ENCODE data around the gene HOXD9.

HOXD9 gene

DNA sequence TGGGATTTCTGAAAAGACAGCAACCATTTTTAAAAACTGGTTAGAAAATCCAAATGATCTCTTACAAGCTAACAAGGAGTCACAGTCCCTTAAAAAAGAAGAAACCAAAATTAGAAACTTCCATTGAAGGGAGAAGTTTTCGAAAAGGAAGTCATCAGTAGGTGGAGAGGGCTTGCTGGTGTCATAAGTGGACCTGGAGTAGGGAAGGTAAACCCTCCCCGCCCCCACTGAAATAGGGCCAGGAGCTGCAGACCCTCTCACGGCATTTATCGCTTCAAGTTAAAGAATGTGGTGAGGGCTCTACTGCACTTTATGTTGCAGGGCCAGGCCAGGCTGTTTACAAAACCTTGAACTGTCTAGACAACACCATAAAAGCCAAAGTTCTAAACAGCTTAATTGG lies 12.6 kb upstream of the HOXD9 start:
- FAIRE-seq (no peak), DNase-seq (ENCODE audit: insufficient read length, low spot score) (no peak)

GRCh38 chr2:176110415-176111308 lies 11.9 kb upstream of the HOXD9 start:
- DNase-seq (ENCODE audit: insufficient read length, low spot score): no peak
- no peak for FAIRE-seq

GRCh38 chr2:176111309-176111663 lies 11.2 kb upstream of the HOXD9 start:
- DNase-seq (ENCODE audit: insufficient read length, low spot score): peak; percentile 57
- FAIRE-seq: peak; percentile 13

DNA sequence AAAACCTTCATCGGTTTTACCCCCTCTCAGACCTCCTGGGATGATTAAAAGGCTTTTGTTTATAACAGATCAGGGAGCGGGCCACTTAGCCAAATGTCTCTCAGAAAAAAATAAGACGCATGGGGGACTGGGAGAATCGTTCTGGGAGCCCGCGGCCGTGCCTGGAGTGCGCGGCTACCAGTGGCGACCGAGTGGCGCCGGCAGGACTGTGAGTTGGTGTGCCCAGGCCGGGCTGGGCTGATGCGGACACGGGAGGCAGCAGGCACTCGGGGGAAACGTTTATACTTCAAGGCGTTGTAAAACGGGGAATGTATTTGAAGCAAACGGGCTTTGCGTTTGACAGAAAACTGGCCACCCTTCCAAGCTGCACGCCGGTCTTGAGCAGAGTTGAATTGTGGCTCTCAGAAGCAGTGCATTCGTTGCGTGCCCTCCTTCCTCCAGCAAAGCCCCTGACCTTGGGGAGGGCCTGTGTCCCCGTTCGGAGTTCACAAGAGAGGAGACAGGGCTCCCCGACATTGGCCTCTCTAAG lies 10.6 kb upstream of the HOXD9 start:
- DNase-seq (ENCODE audit: insufficient read length, low spot score) (no peak), FAIRE-seq (no peak)

GRCh38 chr2:176112375-176113302 lies 9.9 kb upstream of the HOXD9 start:
- DNase-seq (ENCODE audit: insufficient read length, low spot score): no peak
- no peak for FAIRE-seq

- DNase-seq (ENCODE audit: insufficient read length, low spot score): no peak
- FAIRE-seq: no peak
These were observed 8.2 kb upstream of the HOXD9 start for GRCh38 chr2:176114120-176114929.

DNA sequence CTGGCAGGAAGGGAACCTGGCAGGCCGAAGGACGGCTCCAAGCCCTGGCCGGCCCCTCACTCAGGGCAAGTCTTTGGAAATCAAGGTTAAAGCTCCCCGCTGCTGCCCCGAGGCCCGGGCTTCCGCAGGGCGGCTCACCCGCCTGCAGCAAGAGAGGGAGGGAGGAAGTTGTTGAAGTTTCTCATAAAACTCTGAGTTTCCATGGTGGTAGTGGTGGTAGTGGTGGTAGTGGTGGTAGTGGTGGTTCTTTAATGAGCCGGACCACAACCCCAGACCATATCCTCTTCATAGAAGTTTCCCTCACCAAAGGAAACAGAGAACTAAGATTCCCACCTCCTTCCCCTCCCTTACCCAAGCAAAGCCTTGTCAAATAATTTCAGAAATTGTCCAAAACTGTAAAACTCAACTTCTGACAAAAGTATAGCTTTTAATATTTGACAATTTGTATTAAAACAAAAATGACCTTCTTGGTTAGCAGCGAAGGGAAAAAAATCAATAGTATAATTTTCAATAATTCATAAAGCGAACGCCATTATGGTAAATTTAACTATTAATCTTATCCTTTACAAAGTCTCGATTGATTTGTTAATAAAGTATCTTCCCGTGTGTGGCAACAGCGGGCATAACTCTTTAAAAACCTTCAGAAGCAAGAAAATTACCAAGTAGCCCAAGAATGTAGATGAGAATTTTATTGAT lies 7.4 kb upstream of the HOXD9 start:
- no peak for FAIRE-seq
- DNase-seq (ENCODE audit: insufficient read length, low spot score): no peak

DNA sequence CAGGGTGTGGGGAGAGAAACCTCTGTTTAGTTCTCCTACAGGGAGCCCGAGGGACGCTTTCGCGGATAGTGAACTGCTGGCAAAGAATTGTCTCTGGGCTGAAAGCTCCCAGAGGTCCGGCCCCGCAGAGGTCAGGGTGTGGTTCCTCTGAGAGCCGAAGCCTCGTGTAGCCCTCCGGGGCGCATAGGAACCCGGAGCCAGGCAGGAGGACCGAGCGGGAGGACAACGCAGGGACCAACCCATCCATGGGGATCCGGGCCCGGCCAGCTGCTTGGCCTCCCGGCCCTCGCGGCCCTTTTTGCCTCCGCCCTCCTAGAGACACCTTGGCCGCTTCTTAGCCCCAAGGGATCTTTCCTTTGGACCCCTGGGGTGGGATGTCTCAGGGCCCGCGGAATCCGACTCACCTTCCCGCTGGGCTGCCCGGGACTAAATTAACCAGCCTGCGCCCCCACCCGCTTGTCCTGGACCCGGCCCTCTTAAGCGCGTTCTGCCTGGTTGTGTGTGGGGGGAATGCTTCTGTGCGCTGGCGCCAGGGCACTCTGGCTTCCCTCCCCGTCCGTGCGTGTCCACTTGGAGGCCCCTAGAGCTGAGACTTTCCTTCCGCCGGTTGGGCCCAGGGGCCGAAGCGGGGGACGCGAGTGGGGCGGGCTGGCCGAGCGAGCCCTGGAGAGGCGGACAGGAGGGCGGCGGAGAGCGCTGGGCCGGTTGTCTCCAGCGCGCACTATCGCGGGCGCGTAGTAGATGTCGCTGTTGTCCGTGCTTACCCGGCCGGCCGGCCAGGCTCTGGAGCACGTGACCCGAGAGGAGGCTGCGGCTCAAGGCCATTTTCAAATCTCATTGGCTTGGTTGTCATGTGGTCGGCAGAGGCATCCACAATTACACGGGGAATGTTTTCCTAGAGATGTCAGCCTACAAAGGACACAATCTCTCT lies 6.4 kb upstream of the HOXD9 start, which contains the start of gene HOXD10:
TSS of gene HOXD10 (plus strand) at position 896 of the 931 bp plus-strand sequence. CDS start 56 bp downstream, outside the sequence.
- no peak for DNase-seq (ENCODE audit: insufficient read length, low spot score)
- no peak for FAIRE-seq

DNA sequence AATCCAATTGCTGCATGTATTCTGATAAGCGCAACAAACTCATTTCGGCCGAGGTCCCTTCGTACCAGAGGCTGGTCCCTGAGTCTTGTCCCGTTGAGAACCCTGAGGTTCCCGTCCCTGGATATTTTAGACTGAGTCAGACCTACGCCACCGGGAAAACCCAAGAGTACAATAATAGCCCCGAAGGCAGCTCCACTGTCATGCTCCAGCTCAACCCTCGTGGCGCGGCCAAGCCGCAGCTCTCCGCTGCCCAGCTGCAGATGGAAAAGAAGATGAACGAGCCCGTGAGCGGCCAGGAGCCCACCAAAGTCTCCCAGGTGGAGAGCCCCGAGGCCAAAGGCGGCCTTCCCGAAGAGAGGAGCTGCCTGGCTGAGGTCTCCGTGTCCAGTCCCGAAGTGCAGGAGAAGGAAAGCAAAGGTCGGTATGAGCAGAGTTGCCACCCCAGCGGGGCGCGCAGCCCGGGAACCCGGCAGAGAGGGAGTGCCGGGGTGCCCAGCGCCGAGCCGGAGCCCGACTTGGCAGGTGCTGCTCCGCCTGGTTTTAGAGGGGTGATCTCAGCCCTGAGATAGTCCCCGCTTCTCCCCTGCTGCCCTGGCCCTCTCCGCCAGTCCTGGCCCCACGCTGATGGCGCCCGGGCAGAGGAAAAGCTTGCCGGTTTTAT lies 5.2 kb upstream of the HOXD9 start:
- no peak for DNase-seq (ENCODE audit: insufficient read length, low spot score)
- FAIRE-seq: no peak

- DNase-seq (ENCODE audit: insufficient read length, low spot score): no peak
- FAIRE-seq: no peak
These were observed 4.6 kb upstream of the HOXD9 start for GRCh38 chr2:176117823-176118371.

GRCh38 chr2:176118601-176119339 lies 3.7 kb upstream of the HOXD9 start:
- FAIRE-seq (peak; percentile 63), DNase-seq (ENCODE audit: insufficient read length, low spot score) (no peak)

DNA sequence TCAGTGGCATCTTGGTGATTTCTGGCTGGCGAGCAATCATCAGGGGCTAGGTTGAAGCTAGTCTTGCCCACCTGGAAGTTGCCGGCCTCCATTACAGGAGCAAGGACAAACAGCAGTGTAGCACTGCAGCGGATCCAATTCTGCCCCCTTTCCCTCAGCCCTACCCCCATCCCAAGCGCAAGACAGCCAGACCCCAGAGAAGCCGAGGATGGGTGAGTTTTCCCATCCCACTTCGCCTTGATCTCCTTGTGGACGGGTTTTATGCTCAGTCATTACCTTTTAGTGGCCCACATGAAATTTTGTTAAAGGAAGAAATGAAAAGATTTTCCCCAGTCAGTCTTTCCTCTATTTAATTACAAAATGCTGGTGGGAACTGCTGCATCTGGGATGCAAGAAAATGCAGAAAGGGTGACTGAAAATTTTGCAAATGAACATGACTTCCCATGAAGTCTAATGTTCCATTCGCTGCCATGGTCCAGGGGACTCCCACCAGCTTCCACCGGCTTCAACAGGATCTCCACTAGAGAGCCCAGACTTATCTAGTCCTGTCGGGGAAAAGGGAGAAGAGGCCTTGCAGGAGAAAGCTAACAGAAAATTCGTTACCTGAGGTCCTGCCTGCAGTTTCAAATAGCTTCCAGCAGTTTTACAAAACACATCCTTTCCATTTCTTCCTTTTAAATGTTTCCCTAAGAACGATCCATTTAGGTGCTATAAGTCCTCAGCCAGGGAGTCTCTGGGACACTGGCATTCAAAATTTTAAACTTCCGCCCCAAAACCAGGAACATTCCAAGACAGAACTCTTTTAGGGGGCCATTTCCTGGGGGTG lies 1.9 kb upstream of the HOXD9 start:
- no peak for DNase-seq (ENCODE audit: insufficient read length, low spot score)
- no peak for FAIRE-seq

- no peak for DNase-seq (ENCODE audit: insufficient read length, low spot score)
- no peak for FAIRE-seq
These were observed 1.1 kb upstream of the HOXD9 start for GRCh38 chr2:176121190-176122051.

- DNase-seq (ENCODE audit: insufficient read length, low spot score) (no peak), FAIRE-seq (no peak)
These were observed 352 bp upstream of the HOXD9 start for GRCh38 chr2:176122052-176122682.
